ENCODE measurements around the gene VIPR1.

Gene VIPR1

GRCh38 chr3:42581400-42581708 lies 78.9 kb downstream of the VIPR1 start:
- DNase-seq (ENCODE audit: low read depth) = no peak

GRCh38 chr3:42581709-42582473 lies 79.4 kb downstream of the VIPR1 start, which contains the start of gene SEC22C:
Gene SEC22C, minus strand, starts transcription at chr3:42581967. Its CDS starts 12,921 bp downstream, at chr3:42569046.
- DNase-seq (ENCODE audit: low read depth) = peak; percentile 92

- no peak for DNase-seq (ENCODE audit: low read depth)
These were observed 80.1 kb downstream of the VIPR1 start for GRCh38 chr3:42582474-42583070.
